GM03348 (cell line): ENCODE measurements around the gene TRAF3IP1.
A peak's percentile ranks its signal among the peaks of the same experiment; 100 is the strongest.
"Not testable (repeated sequence)": the region's sequence is repeated elsewhere in the genome, so short reads cannot be mapped to it uniquely, and the experiment has no call there.

Source experiments
- DNase-seq: peaks from one replicate; pipeline ENCODE4 v3.0.0; 2012; ENCODE audit warnings: low spot score

The TRAF3IP1 gene

DNA sequence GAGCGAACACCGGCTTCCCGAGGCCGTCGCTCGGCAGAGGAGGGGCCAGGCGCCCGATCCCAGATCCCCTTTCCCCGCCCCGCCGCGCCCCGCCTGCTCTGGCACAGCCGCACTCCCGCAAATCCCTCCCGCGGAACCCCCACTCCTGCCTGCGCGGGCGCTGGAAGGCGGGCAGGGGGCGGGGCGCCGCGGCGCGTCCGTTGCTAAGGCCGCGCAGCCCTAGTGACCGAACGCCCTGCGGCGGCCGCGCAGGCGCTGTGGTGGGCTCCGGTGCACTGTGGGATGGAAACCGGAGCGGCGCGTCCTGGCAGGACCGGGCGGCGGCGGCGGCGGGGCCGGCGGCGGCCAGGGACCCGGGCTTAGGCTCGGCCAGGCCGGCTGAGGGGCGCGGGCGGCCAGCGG lies at the start of gene TRAF3IP1:
Gene TRAF3IP1 (plus strand): TSS at position 273 of the 402 bp plus-strand sequence. CDS start 145 bp downstream, outside the sequence.
- peak; percentile 100 for DNase-seq

DNA sequence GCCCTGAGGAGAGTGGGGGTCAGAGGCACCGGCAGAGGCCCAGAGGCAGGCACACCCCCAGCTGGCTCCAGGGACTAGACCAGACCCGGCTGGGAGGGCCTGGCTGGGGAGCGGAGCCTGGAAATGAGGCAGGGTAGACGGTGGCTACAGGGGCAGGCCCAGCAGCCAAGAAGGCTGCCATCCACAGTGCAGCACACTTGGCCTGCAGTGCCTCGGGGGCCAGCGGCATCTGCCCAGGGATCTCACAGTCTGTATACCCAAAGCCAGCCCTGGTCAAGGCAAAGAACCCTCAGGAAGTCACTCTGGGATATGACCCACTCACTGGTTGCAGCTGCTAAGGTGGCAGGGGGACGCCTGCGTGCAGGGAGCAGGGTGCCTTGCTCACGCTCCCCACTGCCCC lies 49.7 kb upstream of the TRAF3IP1 start:
- DNase-seq: no peak

DNA sequence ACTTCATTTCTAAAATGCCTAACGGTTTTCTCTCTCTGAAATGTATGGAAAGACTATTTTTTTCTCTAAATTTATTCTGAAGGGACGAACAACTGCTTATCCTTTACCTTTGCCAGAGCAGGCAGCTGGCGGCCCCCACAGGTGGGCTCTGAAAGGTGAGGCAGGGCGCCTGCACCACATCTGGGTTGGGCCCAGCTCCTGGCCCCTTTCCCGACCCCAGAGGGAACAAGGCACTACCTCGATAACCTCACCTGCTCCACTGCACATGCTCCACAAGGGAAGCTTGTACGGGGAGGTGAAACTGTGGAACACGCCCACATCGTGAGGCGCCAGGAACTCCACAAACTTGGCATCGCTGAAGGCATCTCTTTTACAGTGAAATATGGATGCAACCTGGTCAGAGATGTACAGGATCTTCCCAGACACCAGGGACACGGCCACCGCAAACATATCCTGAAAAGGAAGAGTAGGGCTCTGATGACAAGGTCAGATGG lies 49.2 kb upstream of the TRAF3IP1 start:
- DNase-seq: no peak

DNA sequence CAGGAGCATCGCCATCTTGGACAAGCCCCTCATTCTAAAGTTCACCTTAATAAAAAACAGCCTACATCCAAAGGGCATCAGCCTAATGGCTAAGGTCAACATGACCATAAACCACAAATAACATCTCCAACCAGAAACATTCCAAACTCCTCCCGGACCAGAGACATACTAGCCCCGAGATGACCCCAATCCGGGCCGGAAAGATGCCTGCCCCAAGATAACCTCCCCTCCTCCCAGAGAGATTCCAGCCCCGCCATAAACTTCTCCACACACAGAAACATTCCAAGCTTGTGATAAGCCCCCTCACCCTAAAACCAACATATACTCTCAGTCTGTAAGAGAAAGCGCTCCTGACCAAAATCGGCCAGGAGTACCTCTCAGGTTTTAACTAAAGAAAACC lies 48.6 kb upstream of the TRAF3IP1 start:
- not testable (repeated sequence) for DNase-seq

DNA sequence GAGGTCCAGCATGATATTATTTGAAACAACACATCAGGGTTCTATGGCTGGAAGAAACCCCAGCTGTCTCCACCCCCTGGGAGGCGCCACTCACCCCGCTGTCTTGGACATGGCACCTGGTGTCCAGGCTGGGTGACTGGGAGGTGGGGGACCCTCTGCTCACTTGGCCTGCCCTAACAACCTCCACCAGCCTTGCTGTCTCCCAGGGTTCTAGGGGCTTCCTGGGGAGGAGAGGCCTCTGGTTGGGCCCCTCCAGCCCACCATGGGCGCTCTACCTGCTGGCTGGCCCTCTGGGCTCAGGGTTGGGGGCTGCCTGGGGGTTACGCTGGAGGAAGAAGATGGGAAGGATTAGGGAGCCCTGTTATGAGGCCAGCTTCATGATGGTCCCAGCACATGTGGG lies 48.2 kb upstream of the TRAF3IP1 start:
- DNase-seq: no peak

GRCh38 chr2:238273433-238273832 lies 46.9 kb upstream of the TRAF3IP1 start:
- DNase-seq: not testable (repeated sequence)

GRCh38 chr2:238274152-238274865 lies 46.0 kb upstream of the TRAF3IP1 start:
- no peak for DNase-seq

- DNase-seq: no peak
These were observed 42.6 kb upstream of the TRAF3IP1 start for GRCh38 chr2:238277695-238278094.

- DNase-seq: no peak
These were observed 41.5 kb upstream of the TRAF3IP1 start for GRCh38 chr2:238278626-238279323.

GRCh38 chr2:238279324-238279682 lies 41.0 kb upstream of the TRAF3IP1 start:
- DNase-seq: no peak

- DNase-seq: no peak
These were observed 40.1 kb upstream of the TRAF3IP1 start for GRCh38 chr2:238280083-238280825.

GRCh38 chr2:238281826-238282480 lies 38.4 kb upstream of the TRAF3IP1 start:
- DNase-seq: no peak

DNA sequence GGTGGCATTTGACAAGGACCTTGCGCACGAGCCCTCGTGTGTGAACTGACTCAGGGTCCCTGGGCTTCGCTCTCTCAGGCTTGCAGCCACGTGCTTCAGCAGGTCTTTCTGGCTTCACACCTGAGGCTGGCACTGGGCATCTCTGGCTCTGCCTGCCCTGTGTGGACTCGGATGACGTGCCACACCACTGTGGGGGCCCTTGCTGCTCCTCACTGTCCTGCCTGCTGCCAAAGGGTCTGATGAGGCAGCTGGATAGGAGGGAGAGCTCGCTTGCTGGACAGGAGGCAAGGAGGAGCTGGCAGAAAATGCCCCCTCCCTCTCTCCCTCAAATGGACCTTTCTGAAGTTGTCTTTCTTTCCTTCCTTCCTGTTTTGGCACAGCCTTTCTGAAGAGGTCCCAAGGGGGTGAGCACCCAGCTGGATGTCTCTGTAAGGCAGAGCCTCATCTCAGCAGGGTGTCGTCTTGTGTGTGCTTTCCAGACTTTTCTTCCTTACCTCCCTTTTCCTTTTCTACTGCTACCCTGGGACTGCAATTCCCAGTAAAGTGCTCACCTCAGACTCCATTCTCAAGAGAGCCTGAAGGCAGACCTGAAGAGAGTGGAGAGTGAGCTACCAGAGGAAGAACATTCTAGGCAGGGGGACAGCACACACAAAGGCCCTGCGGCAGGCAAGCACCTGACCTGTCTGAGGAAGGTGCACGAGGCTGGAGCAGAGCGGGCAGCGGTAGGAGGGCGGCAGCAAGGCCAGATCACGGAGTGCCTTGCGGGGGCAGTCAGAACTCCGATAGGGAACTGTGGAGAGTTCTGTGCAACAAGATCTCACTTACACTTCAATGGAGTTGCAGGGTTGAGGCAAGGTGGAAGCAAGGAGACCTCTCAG lies 37.2 kb upstream of the TRAF3IP1 start:
- DNase-seq: no peak

GRCh38 chr2:238284802-238285515 lies 35.4 kb upstream of the TRAF3IP1 start:
- no peak for DNase-seq

GRCh38 chr2:238285653-238286082 lies 34.6 kb upstream of the TRAF3IP1 start:
- peak; percentile 91 for DNase-seq

DNA sequence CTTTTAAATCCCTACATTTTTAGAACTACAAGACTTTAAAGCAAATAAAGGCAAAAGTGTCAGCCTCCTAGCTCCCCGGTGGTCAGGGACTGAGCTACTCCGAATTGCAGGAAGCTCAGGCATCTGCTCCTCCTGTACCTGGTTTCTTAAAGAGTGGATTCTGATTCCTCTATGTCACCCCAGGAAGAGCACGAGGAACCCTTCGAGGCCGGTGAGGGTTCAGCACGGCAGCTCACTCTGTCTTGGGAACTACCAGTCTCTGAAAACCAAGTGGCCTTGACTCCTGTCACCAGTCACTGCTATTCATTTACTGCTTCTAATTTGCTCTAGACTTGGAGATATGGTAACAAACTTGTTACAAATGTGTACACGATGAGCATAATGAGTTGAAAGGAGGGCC lies 34.2 kb upstream of the TRAF3IP1 start:
- DNase-seq: no peak

GRCh38 chr2:238286551-238286950 lies 33.8 kb upstream of the TRAF3IP1 start:
- peak; percentile 57 for DNase-seq

- DNase-seq: no peak
These were observed 33.2 kb upstream of the TRAF3IP1 start for GRCh38 chr2:238286987-238287736.

- DNase-seq: peak; percentile 83
These were observed 32.3 kb upstream of the TRAF3IP1 start, which contains the start of gene PER2 for GRCh38 chr2:238287737-238288649. Gene PER2 (minus strand): TSS chr2:238288610. CDS start chr2:238277936, 10,674 bp downstream.
